ENCODE measurements around the gene ARL11.
A peak's percentile ranks its signal among the peaks of the same experiment; 100 is the strongest.

Gene ARL11

DNA sequence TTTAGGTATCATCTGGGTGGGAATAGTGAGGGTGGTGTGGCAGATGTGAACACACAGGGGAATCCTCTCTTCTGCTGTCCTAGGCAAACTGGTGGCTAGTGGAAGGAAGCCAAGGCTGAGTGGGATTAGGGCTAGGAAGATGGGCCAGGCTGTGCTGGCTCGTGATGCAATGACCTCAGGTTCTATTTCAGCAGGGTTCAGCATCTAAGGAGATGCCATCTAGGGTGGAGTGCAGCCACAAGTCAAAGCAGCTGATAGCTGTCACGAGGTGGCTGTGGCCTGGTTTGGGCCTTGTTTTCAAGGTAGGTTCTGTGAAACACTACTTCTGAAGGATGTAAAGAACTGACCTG, 21.6 kb downstream of the ARL11 start:
- DNase-seq, result no peak

DNA sequence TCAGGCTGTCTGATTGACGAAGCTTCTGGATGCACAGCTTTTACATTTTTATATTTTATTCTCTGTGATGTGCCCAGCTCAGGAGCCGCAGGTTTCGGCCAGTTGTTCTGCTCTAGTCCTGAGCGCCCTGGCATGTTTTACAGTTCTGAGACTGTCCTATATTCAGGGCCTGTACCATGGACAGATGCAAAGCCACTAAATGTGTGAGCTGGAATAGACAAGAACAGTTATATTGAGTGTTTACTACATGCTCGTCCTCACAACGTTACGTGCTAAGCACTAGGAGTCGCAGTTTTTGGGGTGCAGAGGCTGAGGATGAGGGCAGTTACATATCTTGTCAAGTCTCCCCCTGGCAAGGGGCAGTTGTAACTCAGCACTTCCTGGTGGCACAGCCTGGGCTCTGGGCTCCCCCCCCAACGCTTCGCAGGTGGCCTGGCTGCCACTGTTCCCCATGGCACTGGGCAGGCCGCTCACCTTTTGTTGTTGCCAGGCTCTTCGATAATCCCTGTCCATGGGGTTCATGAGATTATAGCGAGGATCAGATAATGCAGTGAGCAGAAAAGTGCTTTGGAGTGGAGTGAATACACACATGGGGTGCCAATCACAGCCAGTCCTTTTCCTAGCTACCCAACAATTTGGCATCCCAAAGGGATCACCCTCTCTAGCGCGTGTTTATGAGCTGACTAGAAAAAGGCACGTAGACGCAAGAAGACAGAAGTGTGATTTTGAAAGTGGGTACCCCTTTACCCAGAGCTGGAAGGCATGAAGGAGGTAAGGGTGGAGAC, 23.5 kb downstream of the ARL11 start:
- no peak for DNase-seq

DNA sequence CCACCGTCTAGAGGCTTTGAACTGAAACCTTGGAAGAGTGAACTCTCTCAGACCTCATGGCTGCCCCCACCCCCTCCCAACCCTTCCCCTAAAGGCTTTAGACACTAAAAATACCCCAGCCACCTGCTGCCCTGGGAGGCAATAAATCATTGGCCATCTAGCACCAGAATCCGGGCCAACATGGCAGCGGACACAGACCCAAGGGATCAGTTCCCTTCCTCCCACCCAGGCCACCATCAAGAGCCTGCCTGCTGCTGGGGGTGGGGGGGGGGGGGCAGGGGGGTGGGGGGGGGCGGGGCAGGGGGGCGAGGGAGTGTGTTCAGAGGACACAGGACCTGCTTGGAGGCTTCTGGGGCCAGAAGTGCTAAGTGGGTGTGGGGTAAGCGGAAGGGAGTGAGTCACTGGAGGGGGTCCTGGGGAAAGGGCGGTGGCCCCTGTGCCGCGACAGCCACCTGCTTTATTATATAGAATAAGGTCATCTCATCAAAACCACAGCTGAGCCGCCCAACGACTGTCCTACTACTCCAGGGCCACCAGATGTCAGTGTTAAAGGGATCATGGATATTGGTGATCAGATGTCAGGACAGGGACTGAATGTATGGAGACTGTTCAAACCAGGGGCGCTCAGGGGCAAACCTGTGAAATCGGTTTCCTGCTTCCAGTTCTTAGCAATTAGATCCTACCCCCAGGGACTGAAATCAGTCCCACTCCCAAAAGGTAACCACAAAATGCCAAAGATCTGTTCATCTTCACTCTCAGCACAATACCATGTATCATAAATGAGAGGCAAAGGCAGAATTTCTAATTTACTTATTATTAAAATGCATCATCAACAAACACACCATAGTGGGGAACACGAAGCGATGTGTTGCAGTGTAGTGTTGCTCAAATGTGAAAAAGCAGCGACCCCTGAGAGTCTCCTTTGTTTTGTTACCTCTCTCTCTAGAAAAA, 24.3 kb downstream of the ARL11 start:
- DNase-seq, result no peak

DNA sequence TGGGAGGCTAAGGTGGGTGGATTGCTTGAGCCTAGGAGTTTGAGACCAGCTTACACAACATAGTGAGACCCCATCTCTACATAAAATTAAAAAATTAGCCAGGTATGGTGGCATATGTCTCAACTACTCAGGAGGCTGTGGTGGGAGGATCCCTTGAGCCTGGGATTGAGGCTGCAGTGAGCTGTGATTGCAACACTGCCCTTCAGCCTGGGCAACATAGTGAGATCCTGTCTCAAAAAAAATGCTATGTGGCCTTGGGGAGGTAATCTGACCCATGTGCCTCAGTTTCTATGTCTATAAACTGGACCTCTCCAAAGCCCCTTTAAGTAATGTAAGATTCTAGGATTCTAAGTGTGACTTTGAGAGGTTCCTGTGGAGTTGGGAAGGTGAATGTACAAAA, 25.2 kb downstream of the ARL11 start:
- no peak for DNase-seq

DNA sequence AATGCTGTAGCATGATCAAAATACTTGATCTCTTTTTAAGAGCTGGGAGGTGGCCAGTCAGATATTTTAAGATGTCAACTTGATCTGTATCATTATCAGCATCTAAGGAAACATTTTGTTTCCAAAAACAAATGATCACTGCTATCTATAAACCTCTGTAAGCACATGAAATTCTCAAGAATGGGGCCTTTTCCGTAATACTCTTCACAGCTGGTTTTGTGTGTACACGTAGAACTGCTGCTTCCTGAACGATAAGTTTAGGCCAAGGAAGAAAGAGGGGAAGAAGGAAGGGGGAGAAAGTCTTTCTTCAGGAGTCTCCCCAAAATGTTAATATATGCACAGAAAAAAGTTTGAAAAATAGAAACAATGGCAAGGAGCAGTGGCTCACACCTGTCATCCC, 25.7 kb downstream of the ARL11 start:
- DNase-seq, result no peak

DNA sequence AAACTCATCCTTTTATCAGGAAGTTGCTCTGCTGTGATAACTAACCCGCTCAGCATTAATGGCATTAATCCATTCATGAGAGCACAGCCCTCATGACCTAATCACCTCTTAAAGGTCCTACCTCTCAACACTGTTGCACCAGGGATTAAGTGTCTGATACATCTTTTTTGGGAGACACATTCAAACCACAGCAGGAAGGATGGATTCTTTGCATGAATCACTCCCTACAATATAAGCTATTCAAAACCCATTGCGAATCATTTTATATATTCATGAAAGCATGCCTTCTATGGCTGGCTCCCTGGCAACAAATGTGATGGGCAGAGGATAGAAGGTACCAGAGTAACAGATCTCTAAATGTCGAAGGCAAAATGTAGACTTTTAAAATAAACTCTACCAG, 27.6 kb downstream of the ARL11 start:
- DNase-seq, result no peak

DNA sequence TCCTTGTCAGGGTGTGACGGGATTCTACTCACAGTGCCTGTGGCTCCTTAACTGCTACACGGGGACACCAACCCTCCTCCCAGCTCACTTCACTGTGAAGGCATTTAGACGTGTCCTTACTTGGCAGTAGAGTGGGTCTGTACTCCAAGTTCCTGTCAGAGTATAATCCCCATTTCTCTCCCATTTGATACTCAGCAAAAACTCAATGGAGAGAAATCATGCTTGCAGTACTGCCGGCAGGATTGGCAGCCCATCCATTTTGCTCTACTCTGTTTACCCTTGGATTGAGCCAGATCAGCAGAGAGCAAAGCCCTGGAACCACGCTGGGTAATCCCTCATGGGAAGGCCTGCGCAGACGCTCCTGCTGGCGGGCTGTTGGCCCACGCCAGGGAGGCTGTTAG, 28.9 kb downstream of the ARL11 start:
- DNase-seq, result no peak

DNA sequence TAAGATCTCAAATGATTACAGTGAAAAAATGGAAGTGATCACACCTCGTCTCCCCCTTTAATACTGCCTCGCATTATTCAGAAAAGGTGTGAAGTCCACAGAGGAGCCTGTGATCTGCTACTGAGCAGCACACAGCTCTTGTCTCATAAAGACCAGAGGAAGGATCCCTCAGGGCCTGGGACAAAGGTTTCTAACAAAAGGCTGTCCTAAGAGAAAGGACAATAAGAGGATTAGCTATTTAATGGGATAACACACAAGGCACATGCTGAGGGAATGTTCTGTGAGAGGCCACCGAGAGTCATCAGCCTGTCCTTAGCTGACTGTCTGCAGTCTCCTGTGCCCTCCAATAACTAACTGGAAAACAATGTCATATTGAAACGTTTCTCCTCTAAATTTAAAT, 36.3 kb downstream of the ARL11 start:
- DNase-seq, result no peak

DNA sequence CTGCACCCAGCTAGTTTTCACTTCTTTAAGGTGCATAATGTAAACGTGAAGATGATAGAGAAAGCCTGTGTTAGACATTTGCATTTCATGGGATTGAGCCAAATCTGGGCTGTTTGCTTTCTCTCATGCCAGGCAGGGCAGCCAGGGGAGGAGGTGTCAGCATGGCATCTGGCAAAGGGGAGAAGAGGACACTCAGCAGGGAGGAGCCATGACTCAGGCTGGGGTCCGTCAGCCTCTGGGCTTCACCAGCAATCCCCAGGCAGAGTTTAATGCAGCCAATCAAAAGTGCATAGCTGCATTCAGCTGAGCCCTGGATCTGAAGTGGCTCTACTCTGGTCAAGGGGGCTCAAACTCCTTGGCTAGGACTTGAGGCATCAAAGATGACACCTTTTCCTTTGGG, 39.5 kb downstream of the ARL11 start:
- DNase-seq, result no peak

DNA sequence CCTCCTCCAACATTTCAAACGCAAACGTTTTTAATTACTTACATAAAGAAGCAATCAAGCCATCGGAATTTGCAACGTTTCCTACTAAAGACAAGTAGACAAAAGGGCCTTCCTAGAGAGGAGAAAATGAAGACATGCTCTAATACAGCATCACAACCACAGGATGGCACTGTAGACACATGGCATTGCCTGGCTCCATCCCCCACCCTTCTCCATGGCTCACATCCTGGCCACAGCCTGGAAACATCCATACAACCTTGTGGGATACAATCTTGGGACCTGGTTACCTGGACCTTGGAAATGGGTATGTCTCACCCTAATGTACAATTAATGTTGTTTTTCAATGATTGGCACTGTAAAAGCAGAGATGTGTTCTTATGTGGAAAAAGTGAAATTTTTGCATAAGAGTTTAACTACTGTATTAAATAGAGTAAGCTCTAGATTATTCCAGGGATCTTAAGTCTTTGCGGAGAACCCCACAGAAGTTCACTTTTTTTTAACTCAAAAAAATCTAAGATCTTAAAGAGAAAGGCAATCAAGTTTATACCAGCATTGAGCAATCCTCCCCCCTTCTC, 41.5 kb downstream of the ARL11 start:
- DNase-seq, result peak; percentile 22

DNA sequence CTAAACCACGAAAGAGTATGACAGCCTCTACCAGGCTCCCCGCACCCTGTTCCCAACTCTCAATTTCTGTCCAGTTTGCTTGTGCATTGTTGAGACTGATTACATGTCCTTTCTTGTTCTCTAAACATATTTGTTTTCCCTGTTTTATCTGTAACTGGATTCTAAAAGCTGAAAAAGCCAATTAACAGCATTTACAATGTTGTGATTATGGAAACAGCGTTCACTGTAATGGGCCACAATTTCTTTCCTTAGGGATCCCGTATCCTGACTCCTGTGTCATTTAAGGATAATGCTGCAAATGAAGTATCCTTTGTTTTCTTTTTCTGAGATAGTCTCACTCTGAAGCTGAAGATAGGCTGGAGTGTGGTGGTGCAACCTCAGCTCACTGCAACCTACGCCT, 42.5 kb downstream of the ARL11 start:
- DNase-seq, result no peak

DNA sequence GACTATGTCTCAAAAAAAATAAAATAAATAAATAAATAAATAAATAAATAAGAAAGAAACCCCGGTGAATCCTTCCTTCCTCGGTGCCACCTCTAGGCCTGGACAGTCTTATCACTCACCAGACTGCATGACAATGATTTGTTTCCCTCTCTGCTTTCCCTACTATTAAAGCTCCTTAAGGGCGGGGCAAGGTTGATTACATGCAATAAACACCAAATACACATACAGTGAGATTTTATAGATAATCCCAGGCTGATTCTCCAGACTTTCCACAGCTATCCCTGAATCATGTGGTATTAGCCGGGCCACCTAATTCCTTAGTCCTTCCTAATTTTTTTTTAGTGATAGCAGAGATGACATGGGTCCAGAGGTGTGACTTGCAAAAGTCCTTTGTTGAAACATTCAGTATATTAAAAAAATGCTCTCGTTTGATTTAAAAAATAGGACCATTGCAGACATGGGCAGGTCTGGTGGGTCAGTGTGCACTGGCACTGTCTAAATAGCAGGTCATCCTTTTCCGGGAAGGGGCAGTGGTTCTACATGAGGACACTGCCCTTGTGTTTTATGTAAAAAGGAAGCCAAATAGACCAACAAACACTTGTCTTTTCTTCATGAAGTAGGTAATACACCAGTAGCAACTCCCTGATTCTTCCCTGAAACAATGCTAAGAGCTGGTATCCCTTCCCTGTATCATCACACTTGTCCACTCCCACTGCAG, 48.4 kb downstream of the ARL11 start:
- DNase-seq, result no peak

DNA sequence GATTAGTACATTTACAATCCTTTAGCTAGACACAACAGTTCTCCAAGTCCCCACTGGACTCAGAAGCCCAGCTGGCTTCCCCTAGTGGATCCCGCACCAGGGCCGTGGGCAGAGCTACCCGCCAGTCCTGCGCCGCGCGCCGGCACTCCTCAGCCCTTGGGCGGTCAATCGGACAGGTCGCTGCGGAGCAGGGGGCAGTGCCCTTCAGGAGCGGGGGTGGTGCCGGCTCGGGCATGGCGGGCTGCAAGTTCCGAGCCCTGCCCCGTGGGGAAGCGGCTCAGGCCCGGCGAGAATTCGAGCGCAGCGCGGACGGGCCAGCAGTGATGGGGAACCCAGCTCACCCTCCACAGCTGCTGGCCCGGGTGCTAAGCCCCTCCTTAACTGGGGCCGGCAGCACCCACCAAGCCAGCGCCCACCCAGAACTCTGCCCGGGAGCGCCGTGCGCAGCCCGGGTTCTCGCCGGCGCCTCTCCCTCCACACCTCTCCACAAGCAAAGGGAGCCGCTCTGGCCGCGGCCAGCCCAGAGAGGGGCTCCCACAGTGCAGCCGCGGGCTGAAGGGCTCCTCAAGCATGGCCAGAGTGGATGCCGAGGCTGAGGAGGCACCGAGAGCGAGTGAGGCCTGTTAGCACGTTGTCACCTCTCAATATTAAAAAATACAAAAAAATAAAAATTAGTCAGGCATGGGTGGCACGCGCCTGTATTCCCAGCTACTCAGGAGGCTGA, 50.0 kb downstream of the ARL11 start:
- no peak for DNase-seq

DNA sequence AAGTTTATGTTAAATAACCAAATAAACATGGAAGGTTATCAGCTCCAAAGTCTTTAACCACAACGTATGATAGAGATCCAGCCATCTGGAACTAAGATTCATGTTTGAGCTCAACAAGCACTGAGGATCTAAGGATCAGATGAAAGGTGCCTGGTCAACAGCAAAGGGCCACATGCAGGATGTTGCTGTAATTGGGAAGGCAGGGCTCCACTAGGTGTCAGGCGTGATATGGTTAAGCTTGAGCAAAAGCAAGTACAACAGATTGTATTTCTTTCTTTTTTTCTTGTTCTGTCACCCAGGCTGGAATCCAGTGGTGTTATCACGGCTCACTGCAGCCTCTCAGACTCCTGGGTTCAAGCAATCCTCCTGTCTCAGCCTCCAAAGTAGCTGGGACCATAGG, 50.9 kb downstream of the ARL11 start:
- DNase-seq, result no peak

DNA sequence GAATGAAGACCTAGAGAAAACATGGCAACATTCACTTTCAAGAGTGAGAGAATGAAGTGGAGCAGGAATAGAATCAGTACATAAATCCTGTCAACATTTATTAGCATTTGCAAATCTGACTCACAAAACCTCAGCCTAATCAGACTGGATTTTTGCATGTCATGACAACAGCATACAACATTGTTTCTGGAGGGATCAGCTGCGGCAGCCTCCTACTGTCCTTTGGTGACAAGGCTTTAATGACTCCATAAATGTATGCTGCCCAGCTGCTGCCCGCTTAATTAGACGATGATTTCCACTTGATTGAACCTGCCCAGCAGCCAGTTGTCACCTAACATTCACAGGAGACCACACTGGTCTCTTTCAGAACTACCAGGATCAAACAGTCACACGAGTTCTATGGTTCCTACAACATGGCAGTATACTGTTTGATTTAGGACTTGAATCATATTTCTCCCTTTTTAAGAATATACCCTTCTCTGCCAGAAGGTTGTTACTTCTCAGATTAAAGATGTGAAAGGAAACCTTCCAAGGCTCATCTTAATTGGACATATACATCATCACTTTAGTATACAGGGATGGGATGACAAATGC, 53.6 kb downstream of the ARL11 start:
- DNase-seq, result no peak
